ENCODE results near the gene KNDC1.

GRCh38 chr10:133267829-133268228, 107.8 kb downstream of the KNDC1 start:
- TF ChIP-seq ZNF207 (IDR thresholded peaks at IDR 0.05; ENCODE audit: borderline replicate concordance) (no peak), EZH2 (IDR thresholded peaks at IDR 0.05; ENCODE audit: borderline replicate concordance, control insufficient read depth, low read depth, low read length) (no peak), CTCF (IDR thresholded peaks at IDR 0.05 in 2 of 3, conservative IDR thresholded peaks at IDR 0.05 in 1 of 3; ENCODE audit: control insufficient read depth in 2 of 3, extremely low read depth in 1 of 3, insufficient read depth in 1 of 3, low read depth in 3 of 3, low read length in 3 of 3) (no peak), BRCA1 (IDR thresholded peaks at IDR 0.05; ENCODE audit: low read depth, low read length) (no peak), CHD4 (IDR thresholded peaks at IDR 0.05) (no peak), ZBTB33 (IDR thresholded peaks at IDR 0.05) (no peak), CBX5 (IDR thresholded peaks at IDR 0.05; ENCODE audit: low read depth) (no peak), E4F1 (IDR thresholded peaks at IDR 0.05; ENCODE audit: borderline replicate concordance, partially characterized antibody) (no peak), RFX5 (IDR thresholded peaks at IDR 0.05; ENCODE audit: low read depth, low read length) (no peak), EP300 (IDR thresholded peaks at IDR 0.05; ENCODE audit: borderline replicate concordance in 1 of 2, control insufficient read depth in 1 of 2, low read depth in 2 of 2, low read length in 2 of 2) (no peak)
